Trophoblast cell (in vitro differentiated cells and primary cell): ENCODE results near the gene LEP.

Experiments
- DNase-seq, 2 donors: peaks; one replicate each; pipeline ENCODE4 v3.0.0-alpha.2; 2016
- H2AFZ ChIP-seq: 2 replicates; pipeline ENCODE4 v1.6.1; 2013; ENCODE audit warnings: low read length, moderate library complexity, mild to moderate bottlenecking; ENCODE audit not compliant: insufficient read depth, poor library complexity
- H2AK5ac ChIP-seq: 2 replicates; pipeline ENCODE4 v1.6.1; 2013; ENCODE audit warnings: mild to moderate bottlenecking, low read length
- H2BK120ac ChIP-seq: 2 replicates; pipeline ENCODE4 v1.6.1; 2013; ENCODE audit warnings: low read length, mild to moderate bottlenecking, moderate library complexity; ENCODE audit not compliant: insufficient read depth, poor library complexity
- H2BK12ac ChIP-seq: 2 replicates; pipeline ENCODE4 v1.6.1; 2013; ENCODE audit warnings: mild to moderate bottlenecking, low read length, moderate library complexity
- H2BK5ac ChIP-seq: 2 replicates; pipeline ENCODE4 v1.6.1; 2013; ENCODE audit warnings: low read length, low read depth, moderate library complexity, mild to moderate bottlenecking; ENCODE audit not compliant: poor library complexity
- H3K14ac ChIP-seq: 2 replicates; pipeline ENCODE4 v1.6.1; 2013; ENCODE audit warnings: mild to moderate bottlenecking, low read length
- H3K18ac ChIP-seq: 2 replicates; pipeline ENCODE4 v1.6.1; 2013; ENCODE audit warnings: mild to moderate bottlenecking, low read length
- H3K23ac ChIP-seq: 2 replicates; pipeline ENCODE4 v1.6.1; 2013; ENCODE audit warnings: low read length
- H3K27ac ChIP-seq: 2 replicates; pipeline ENCODE4 v1.5.1; 2013; ENCODE audit warnings: low read depth, mild to moderate bottlenecking, inconsistent platforms, low read length, moderate library complexity
- H3K27me3 ChIP-seq: 2 replicates; pipeline ENCODE4 v1.6.1; 2013; ENCODE audit warnings: inconsistent platforms, mild to moderate bottlenecking, low read length, moderate library complexity; ENCODE audit not compliant: insufficient read depth
- H3K36me3 ChIP-seq, 2 experiments: 1 replicate in 1 of 2; 2 replicates in 1 of 2; pipeline ENCODE4 v1.6.1; 2013; ENCODE audit warnings: low read length in 2 of 2, mild to moderate bottlenecking in 2 of 2, moderate library complexity in 1 of 2; ENCODE audit not compliant: insufficient read depth in 2 of 2, control insufficient read depth in 1 of 2
- H3K4ac ChIP-seq: 2 replicates; pipeline ENCODE4 v1.6.1; 2013; ENCODE audit warnings: low read depth, mild to moderate bottlenecking, low read length, moderate library complexity
- H3K4me1 ChIP-seq, 2 experiments: 1 replicate in 1 of 2; 2 replicates in 1 of 2; pipeline ENCODE4 v1.6.1; 2013; ENCODE audit warnings: low read length in 2 of 2, mild to moderate bottlenecking in 2 of 2, moderate library complexity in 1 of 2; ENCODE audit not compliant: insufficient read depth in 2 of 2, control insufficient read depth in 1 of 2
- H3K4me2 ChIP-seq: 2 replicates; pipeline ENCODE4 v1.6.1; 2013; ENCODE audit warnings: inconsistent platforms, mild to moderate bottlenecking, low read length, moderate library complexity
- H3K4me3 ChIP-seq: 2 replicates; pipeline ENCODE4 v1.5.1; 2013; ENCODE audit warnings: mild to moderate bottlenecking, low read depth, low read length, inconsistent platforms
- H3K79me1 ChIP-seq: one replicate; pipeline ENCODE4 v1.6.1; 2013; ENCODE audit warnings: low read length
- H3K79me2 ChIP-seq: 2 replicates; pipeline ENCODE4 v1.6.1; 2013; ENCODE audit warnings: low read length, mild to moderate bottlenecking; ENCODE audit not compliant: control insufficient read depth, insufficient read depth, poor library complexity
- H3K9ac ChIP-seq: 2 replicates; pipeline ENCODE4 v1.6.1; 2013; ENCODE audit warnings: mild to moderate bottlenecking, low read length
- H3K9me3 ChIP-seq: 2 replicates; pipeline ENCODE4 v1.6.1; 2013; ENCODE audit warnings: low read depth, mild to moderate bottlenecking, control low read depth, inconsistent platforms, low read length; ENCODE audit not compliant: insufficient read depth
- H4K12ac ChIP-seq: 2 replicates; pipeline ENCODE4 v1.6.1; 2013; ENCODE audit warnings: low read depth, mild to moderate bottlenecking, low read length, moderate library complexity
- H4K8ac ChIP-seq: 2 replicates; pipeline ENCODE4 v1.6.1; 2013; ENCODE audit warnings: low read depth, mild to moderate bottlenecking, low read length, moderate library complexity
- H4K91ac ChIP-seq: one replicate; pipeline ENCODE4 v1.6.1; 2013; ENCODE audit warnings: low read depth, mild to moderate bottlenecking, low read length, moderate library complexity
- WGBS: extraction: QIAGEN DNeasy Blood & Tissue Kit; methylation state at CpG from one replicate; pipeline ENCODE4 v1.1.7; 2013; ENCODE audit warnings: missing lambda C conversion rate; ENCODE audit not compliant: insufficient read length, insufficient coverage; ENCODE audit errors: extremely low coverage; 5-methylcytosine and 5-hydroxymethylcytosine counted together

LEP gene

DNA sequence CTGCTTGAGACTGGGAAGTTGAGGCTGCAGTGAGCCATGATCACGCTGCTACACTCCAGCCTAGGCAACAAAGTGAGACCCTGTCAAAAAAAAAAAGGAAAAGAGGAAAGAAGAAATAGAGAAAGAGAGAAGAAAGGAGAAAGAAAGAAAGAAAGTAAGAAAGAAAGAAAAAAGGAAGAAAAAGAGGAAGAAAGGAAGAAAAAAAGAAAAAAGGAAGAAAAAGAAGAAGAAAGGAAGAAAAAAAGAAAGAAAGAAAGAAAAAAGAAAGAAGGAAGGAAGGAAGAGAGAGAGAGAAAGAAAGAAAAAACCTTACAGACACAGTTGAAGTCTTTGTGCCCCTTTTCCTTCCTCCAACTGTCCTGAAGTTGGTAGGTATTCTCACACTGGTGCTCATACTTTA is 26.6 kb upstream of the LEP start:
- H2BK120ac ChIP-seq, result no peak overlapping the region
- H3K18ac ChIP-seq, result no peak overlapping the region
- H3K27ac ChIP-seq, result no peak overlapping the region
- no peak overlapping the region for H2AFZ ChIP-seq
- H4K12ac ChIP-seq, result no peak overlapping the region
- H3K4me3 ChIP-seq, result no peak overlapping the region
- no peak overlapping the region for H3K4me2 ChIP-seq
- no peak for DNase-seq
- H4K91ac ChIP-seq, result no peak overlapping the region
- no peaks in the 10 kb centered on the region for H3K36me3 ChIP-seq
- no peak overlapping the region for H3K4ac ChIP-seq
- H2BK12ac ChIP-seq, result no peak overlapping the region
- no peak overlapping the region for H3K23ac ChIP-seq
- no peaks in the 10 kb centered on the region for H3K79me2 ChIP-seq
- H3K14ac ChIP-seq, result no peak overlapping the region
- no CpG with 5 or more reads among the region's 1 CpG for WGBS
- H4K8ac ChIP-seq, result no peak overlapping the region
- H3K27me3 ChIP-seq, result no peaks in the 10 kb centered on the region
- H3K9me3 ChIP-seq, result no peaks in the 10 kb centered on the region
- peaks cover 0 to 8% of the 10 kb centered on the region in 2 experiments for H3K4me1 ChIP-seq
- H3K9ac ChIP-seq, result no peak overlapping the region
- H3K79me1 ChIP-seq, result no peaks in the 10 kb centered on the region
- H2AK5ac ChIP-seq, result no peak overlapping the region
- no peak overlapping the region for H2BK5ac ChIP-seq

DNA sequence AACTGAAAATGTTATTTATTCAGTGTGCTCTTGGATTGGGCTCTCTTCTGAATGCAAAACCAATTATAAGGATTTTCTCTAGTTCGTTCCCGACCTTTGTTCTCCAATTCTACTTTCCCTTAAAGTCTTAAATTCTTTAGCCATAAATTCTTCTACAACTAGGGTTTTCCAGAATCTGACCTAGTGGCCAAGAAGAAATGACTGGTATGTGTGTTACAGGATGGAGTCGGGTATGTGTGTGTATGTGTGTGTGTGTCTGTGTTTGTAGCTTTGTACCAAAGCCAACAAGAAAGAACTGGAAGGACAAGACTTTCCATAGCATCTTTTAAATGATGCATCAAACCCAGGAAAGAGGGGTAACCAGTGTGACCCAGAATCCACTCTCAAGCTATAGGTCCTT is 25.8 kb upstream of the LEP start:
- Histone ChIP-seq H3K9ac (no peak overlapping the region), H2BK12ac (no peak overlapping the region), H2BK120ac (no peak overlapping the region), H3K4me3 (no peak overlapping the region), H3K18ac (no peak overlapping the region), H3K36me3 (no peaks in the 10 kb centered on the region), H4K8ac (no peak overlapping the region), H2AK5ac (no peak overlapping the region), H3K27me3 (no peaks in the 10 kb centered on the region), H3K79me2 (no peaks in the 10 kb centered on the region), H3K23ac (no peak overlapping the region), H3K27ac (no peak overlapping the region), H3K4me2 (no peak overlapping the region), H2BK5ac (no peak overlapping the region), H3K79me1 (no peaks in the 10 kb centered on the region), H4K91ac (no peak overlapping the region), H3K14ac (no peak overlapping the region), H2AFZ (no peak overlapping the region), H3K4ac (no peak overlapping the region), H3K9me3 (no peaks in the 10 kb centered on the region), H3K4me1 (peaks cover 0 to 8% of the 10 kb centered on the region in 2 experiments), H4K12ac (no peak overlapping the region)
- no CpG with 5 or more reads among the region's 3 CpGs for WGBS
- DNase-seq, result peak; percentile 45 to 85

DNA sequence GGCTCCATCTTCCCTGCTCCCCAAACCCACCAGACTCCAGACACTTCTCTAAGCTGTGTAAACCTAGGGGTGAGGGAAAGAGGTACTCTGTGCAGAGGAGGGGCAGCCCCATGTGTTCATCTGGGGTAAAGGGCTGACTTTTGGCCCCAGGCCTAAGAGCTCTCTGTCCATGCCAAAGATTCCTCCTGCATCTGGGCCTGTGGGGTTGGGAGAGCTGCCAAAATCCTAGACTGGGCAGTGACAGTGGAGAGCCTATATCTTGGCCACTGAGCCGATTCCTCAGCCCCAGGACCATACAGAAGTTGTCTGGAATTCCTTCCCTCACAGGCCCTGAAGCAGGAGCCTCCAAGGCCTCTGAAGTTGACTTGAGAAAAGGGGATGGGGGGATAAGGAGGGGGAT is 25.3 kb upstream of the LEP start:
- WGBS, result no CpG with 5 or more reads among the region's 1 CpG
- no peak overlapping the region for H2AFZ ChIP-seq

GRCh38 chr7:128217030-128217805 is 23.9 kb upstream of the LEP start:
- Histone ChIP-seq H3K4me2 (no peak overlapping the region), H3K4ac (no peak overlapping the region), H3K36me3 (no peaks in the 10 kb centered on the region), H3K14ac (no peak overlapping the region), H2BK120ac (no peak overlapping the region), H3K18ac (no peak overlapping the region), H3K27ac (no peak overlapping the region), H3K9ac (no peak overlapping the region), H3K27me3 (no peaks in the 10 kb centered on the region), H3K4me3 (no peak overlapping the region), H3K4me1 (peaks cover 0 to 8% of the 10 kb centered on the region in 2 experiments), H4K91ac (no peak overlapping the region), H3K79me1 (no peaks in the 10 kb centered on the region), H4K8ac (no peak overlapping the region), H4K12ac (no peak overlapping the region), H3K23ac (no peak overlapping the region), H2BK12ac (no peak overlapping the region), H3K9me3 (no peaks in the 10 kb centered on the region), H3K79me2 (no peaks in the 10 kb centered on the region), H2BK5ac (no peak overlapping the region), H2AK5ac (no peak overlapping the region), H2AFZ (no peak overlapping the region)
- WGBS, result no CpG with 5 or more reads among the region's 12 CpGs
- DNase-seq, result peak; percentile 97 to 99

More for the DNA sequence above, 25.3 kb upstream of the LEP start:
- Histone ChIP-seq H3K27me3 (no peaks in the 10 kb centered on the region), H3K36me3 (no peaks in the 10 kb centered on the region), H3K4ac (no peak overlapping the region), H4K91ac (no peak overlapping the region), H3K79me1 (no peaks in the 10 kb centered on the region), H3K4me1 (peaks cover 0 to 8% of the 10 kb centered on the region in 2 experiments), H3K14ac (no peak overlapping the region), H2BK5ac (no peak overlapping the region), H2BK12ac (no peak overlapping the region), H4K12ac (no peak overlapping the region), H3K9me3 (no peaks in the 10 kb centered on the region), H3K27ac (no peak overlapping the region), H3K79me2 (no peaks in the 10 kb centered on the region), H3K4me2 (no peak overlapping the region), H2AK5ac (no peak overlapping the region), H3K4me3 (no peak overlapping the region), H3K9ac (no peak overlapping the region), H3K23ac (no peak overlapping the region), H3K18ac (no peak overlapping the region), H4K8ac (no peak overlapping the region), H2BK120ac (no peak overlapping the region)
- DNase-seq, result peak; percentile 84 to 90
